GM12864 (cell line): Measurements from ENCODE around the gene NCOR1.
"Not testable (repeated sequence)": the region's sequence is repeated elsewhere in the genome, so short reads cannot be mapped to it uniquely, and the experiment has no call there.

ENCODE experiments used
- DNase-seq: peaks from one replicate; pipeline ENCODE4 v3.0.0-alpha.2; 2011; ENCODE audit warnings: low read depth
- H3K4me3 ChIP-seq: 2 replicates; pipeline ENCODE4 v1.5.1; 2011; ENCODE audit warnings: mild to moderate bottlenecking, low read depth, low read length, control low read depth
- CTCF ChIP-seq: IDR thresholded peaks from 2 replicates; pipeline ENCODE4 v1.5.1; 2011; ENCODE audit warnings: low read depth, mild to moderate bottlenecking, moderate library complexity, low read length, control low read depth, inconsistent platforms; ENCODE audit errors: missing control alignments

Gene NCOR1

GRCh38 chr17:16241906-16242399 is 26.6 kb upstream of the NCOR1 start:
- DNase-seq: no peak
- TF ChIP-seq CTCF: no peak
- no peak overlapping the region for H3K4me3 ChIP-seq

- TF ChIP-seq CTCF: no peak
- no peak for DNase-seq
- H3K4me3 ChIP-seq: no peak overlapping the region
Observed at GRCh38 chr17:16239931-16240330, 24.6 kb upstream of the NCOR1 start.

- no peak for DNase-seq
- TF ChIP-seq CTCF: no peak
- H3K4me3 ChIP-seq: no peak overlapping the region
Observed at GRCh38 chr17:16232391-16232790, 17.1 kb upstream of the NCOR1 start.

GRCh38 chr17:16229912-16230561 is 14.7 kb upstream of the NCOR1 start:
- H3K4me3 ChIP-seq, DNase-seq: not testable (repeated sequence)

GRCh38 chr17:16222406-16222805 is 7.1 kb upstream of the NCOR1 start:
- no peak for TF ChIP-seq CTCF
- no peak overlapping the region for H3K4me3 ChIP-seq
- DNase-seq: no peak

- H3K4me3 ChIP-seq: peak within 1 kb of the TSS; percentile 95
- TF ChIP-seq CTCF: no peak
- DNase-seq: peak; percentile 93
Observed at GRCh38 chr17:16217002-16217635, 1.8 kb upstream of the NCOR1 start, which contains the start of gene PIGL. Gene PIGL, plus strand, starts transcription at chr17:16217210. Its CDS starts 17 bp downstream, at chr17:16217227.

- not testable (repeated sequence) for DNase-seq
Observed at GRCh38 chr17:16216341-16217001, 1.1 kb upstream of the NCOR1 start.

More at GRCh38 chr17:16216341-16217001, 1.1 kb upstream of the NCOR1 start:
- H3K4me3 ChIP-seq: peak overlapping the region; percentile 95
